Suppressor macrophage treated with lipopolysaccharide for 4 hours (primary cell): ENCODE results near the gene ELOVL4.

ENCODE experiments used
- DNase-seq: peaks from one replicate; pipeline ENCODE4 v3.0.0-alpha.2; 2020

The ELOVL4 gene

GRCh38 chr6:79947191-79948186, at the start of gene ELOVL4:
Gene ELOVL4, minus strand, starts transcription at chr6:79947553. Its CDS starts 274 bp downstream, at chr6:79947279.
- peak; percentile 16 for DNase-seq

- DNase-seq, result no peak
Measured at GRCh38 chr6:79993911-79994309, 46.6 kb upstream of the ELOVL4 start.

GRCh38 chr6:79993012-79993910, 45.9 kb upstream of the ELOVL4 start:
- DNase-seq, result no peak

DNA sequence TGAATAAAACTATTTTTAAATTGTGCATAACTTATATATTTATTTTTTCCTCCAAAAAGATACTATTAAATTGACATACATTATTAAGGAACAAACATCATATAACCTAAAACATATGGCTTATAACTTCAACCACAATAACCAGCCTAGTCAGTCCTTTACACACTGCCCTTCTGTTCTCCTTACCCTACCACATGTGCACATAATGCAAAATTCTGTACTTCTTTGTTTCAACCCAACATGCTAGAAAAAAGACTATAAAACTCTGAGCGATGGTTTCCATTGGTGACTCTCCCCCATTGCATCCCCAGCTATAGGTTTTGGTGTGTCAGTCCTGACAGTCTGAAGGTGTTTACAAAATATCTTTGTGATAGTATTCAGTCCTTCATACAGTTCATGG, 42.3 kb upstream of the ELOVL4 start:
- DNase-seq, result no peak

DNA sequence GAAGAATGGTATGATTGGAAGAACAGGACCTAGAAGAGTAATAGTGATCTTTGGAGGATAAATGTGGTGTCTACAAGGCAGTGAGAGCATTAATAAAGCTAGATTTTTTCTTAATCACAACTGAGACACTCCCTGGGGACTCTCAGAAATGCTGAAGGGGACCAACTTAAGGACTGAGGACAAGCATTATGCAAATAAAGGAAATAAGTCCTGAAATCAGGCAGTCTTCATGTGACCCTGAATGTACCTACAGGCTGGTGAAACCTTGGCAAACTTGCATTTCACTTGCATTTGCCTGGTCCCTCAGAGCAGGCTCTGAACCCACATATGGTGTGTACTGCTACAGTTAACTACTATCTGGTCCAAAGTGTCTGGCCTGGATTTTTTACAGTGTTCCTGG, 37.8 kb upstream of the ELOVL4 start:
- DNase-seq, result no peak

GRCh38 chr6:79984261-79984660, 36.9 kb upstream of the ELOVL4 start:
- DNase-seq, result no peak

DNA sequence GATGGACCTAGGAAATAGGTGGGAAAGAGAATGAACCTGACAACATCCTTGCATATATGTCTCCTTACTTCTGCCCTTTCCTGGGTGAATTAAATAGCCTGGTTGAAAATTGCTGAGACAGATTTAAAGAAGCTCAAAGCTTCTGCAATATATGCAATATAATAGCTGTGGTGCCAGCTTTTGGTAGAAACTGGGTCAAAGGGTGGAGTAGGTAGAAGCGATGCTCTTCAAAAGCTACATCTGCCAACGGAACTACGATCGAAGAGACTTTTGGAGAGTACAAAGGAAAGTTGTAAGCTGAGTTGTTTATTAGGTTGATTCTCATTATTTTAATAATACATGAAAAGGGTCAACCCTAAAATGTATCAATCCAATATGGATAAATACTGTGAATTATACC, 34.3 kb upstream of the ELOVL4 start:
- DNase-seq, result no peak

GRCh38 chr6:79971193-79971592, 23.8 kb upstream of the ELOVL4 start:
- no peak for DNase-seq

- DNase-seq, result no peak
Measured at GRCh38 chr6:79969784-79970183, 22.4 kb upstream of the ELOVL4 start.

DNA sequence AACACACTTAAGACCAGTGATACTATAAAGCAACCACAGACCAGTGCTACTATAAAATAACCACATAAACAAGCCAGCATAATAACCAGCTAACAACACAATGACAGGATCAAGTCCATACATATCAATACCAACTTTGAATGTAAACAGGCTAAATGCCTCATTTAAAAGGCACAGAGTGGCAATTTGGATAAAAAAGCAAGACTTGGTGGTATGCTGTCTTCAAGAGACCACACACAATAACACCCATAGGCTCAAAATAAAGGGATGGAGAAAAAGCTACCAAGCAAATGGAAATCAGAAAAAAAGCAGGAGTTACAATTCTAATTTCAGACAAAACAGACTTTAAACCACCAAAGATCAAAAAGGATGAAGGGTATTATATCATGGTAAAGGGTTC, 19.8 kb upstream of the ELOVL4 start:
- no peak for DNase-seq

GRCh38 chr6:79964607-79965081, 17.3 kb upstream of the ELOVL4 start:
- DNase-seq, result no peak

GRCh38 chr6:79954849-79955248, 7.5 kb upstream of the ELOVL4 start:
- DNase-seq, result no peak

GRCh38 chr6:79949233-79949632, 1.9 kb upstream of the ELOVL4 start:
- DNase-seq, result peak; percentile 84

DNA sequence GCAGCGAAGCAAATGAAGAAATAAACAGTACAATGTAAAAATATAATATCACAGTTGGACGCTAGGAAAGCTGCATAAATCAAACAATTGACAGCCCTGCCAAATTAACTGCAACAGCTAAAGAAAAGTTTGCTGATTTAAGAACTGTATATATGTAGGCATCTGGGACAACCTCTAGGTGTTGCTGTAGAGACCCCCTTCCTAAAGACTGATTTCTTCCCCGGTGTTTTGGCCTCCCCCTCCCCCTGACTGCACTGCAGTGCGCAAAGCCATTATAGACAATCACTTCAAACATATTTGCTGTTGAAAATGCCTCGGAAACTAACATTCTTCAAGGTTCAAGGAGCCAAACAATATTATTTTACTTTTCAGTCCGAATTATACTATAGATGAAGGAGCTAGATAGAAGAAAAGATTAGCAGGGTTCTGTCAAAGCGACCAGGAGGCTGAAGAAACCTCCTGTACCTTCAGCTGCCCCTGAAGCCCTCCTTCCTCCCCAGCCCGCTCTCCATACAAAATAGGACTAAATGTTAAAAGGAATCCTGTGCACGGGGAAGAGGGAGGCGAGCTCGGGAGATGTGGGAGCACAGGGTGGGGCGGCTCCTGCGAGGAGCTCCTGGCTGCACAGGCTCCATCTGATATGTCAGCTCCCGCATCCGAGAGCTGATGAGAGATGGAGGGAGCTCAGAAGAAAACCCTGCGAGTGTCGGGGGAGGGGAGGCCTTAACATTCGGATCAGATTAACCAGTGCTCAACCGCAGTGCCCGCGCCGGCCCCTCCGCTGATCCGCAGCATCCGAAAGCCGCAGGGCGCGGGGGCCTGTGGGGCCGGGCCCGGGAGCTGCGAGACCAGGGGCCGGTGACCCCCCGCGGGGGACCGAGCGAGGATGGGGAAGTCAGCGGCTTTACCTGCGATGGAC, 822 bp downstream of the ELOVL4 start:
- no peak for DNase-seq

DNA sequence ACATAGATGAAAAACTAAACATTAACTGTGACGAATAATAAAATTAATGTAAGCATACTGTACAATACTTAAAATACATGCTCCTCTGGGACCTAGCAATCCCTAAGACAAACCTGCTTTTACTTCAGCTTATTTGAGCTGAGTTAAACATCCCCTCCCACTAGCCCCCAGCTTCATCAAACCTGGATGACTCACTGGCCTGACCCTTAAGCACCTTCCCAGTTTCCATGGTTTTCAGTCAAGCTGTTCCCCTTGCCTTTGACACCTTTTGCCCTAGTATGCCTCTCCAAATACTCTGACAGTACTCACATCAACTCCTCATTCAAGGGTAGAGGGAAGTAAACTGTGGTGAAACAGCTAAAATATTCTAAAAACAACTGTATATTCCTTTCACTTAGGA, 4.2 kb downstream of the ELOVL4 start:
- DNase-seq, result no peak

GRCh38 chr6:79941489-79942151, 5.7 kb downstream of the ELOVL4 start:
- DNase-seq, result no peak

- DNase-seq, result no peak
Measured at GRCh38 chr6:79928478-79928998, 18.8 kb downstream of the ELOVL4 start.

GRCh38 chr6:79927758-79928157, 19.6 kb downstream of the ELOVL4 start:
- no peak for DNase-seq

DNA sequence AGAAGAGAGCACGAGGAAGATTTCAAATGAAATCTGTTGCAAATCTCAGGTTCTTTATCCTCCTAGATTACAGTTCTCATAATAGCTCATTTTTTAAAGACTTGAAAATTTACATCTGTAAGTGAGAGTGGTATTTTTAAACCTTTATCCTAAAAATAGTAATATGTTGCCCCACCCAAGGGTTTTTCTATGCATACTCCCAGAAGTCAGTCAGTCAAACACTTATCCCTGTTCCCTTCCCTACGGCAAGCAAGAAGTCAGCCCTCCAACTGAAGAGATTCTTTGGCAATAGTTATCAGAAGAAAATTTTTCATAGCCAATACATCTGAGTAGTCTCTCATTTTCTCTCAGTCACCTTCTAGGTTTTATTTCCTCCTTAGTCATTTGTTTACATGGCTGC, 24.1 kb downstream of the ELOVL4 start:
- DNase-seq, result no peak

DNA sequence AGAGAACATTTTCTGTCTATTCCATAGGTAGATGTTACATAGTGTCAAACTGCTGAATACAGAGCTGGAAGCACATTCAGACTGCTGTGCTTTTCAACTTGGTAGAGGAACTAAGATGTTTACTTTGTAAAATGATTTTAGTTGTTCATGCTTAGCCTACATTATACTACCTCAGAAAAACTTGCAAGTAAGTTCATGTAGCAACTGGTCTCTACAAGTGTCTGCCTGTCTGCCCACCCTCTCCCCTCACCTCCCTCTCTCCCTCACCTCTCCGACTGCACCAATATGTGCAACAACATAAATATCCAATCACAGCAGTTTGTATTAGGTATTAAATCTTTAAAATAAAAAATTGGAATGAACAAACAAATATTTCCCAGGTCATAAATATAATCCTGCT, 25.3 kb downstream of the ELOVL4 start:
- no peak for DNase-seq

DNA sequence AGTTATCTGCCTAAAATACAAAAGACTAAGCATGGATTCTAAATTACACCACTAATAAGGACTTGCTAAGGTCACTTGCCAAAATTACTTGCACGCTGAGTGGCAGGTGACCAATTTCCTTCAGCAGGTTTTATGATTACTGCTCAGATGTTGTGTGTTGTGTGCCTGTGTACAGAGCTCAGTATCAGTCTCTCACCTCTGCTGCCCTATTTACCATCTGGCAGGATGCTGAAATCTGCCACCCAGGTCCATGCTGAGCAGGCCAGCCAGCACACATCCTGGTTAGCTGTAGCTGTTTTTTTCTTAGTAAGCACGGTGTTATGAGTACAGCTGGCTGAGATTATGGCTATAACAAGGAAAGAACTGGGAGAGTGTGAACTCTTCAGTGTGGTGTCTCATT, 34.0 kb downstream of the ELOVL4 start:
- no peak for DNase-seq

GRCh38 chr6:79911992-79912391, 35.4 kb downstream of the ELOVL4 start:
- no peak for DNase-seq
